ENCODE measurements around the gene DRD3.

- TF ChIP-seq POLR2A (IDR thresholded peaks at IDR 0.05) (no peak), CTCF (IDR thresholded peaks at IDR 0.05) (no peak), EP300 (IDR thresholded peaks at IDR 0.05) (no peak)
Measured at GRCh38 chr3:114219741-114220140, 40.9 kb upstream of the DRD3 start.
